Activated T-cell treated with anti-CD3 and anti-CD28 coated beads for 48 hours (primary cell): ENCODE measurements around the gene MRPL40.

ENCODE experiments used
- DNase-seq: peaks from one replicate; pipeline ENCODE4 v3.0.0-alpha.2; 2020; ENCODE audit warnings: low read depth

MRPL40 gene

DNA sequence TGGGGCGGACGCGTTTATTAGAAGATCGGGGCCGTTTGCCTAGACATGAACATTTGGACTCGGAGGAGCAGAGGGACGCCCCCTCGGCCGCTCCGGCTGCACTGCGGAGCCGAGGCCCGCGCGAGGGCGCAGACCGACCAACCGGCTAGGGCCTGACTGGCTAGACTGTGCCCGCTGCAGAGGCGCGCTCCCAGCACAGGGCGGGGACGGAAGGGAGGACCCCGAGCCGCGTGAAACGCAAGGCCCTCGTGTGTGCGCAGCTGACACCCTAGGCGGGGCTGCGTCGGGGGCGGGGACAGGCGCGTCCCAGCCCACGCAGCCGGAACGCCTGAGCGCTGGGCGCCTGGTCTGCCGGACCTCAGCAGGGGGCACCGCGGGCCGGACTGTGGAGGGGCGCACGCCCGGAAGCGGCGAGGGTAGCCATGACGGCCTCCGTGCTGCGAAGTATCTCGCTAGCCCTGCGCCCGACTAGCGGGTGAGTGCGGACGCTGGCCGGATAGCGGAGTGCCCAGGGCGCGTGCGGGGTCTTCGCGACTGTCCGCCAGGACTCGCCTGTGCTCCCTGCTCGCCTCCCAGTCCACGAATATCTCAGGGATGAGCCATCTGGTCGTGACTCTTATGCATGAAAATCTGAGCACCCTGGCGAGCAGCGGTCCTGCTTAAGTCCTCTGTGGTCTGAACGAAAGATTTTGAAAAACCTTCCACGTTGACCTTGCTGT lies at the start of gene MRPL40:
Gene MRPL40 (plus strand): TSS at position 413 of the 719 bp plus-strand sequence. CDS start 10 bp downstream, at position 423.
- DNase-seq = peak; percentile 93

GRCh38 chr22:19383292-19383691 lies 49.1 kb upstream of the MRPL40 start:
- no peak for DNase-seq

DNA sequence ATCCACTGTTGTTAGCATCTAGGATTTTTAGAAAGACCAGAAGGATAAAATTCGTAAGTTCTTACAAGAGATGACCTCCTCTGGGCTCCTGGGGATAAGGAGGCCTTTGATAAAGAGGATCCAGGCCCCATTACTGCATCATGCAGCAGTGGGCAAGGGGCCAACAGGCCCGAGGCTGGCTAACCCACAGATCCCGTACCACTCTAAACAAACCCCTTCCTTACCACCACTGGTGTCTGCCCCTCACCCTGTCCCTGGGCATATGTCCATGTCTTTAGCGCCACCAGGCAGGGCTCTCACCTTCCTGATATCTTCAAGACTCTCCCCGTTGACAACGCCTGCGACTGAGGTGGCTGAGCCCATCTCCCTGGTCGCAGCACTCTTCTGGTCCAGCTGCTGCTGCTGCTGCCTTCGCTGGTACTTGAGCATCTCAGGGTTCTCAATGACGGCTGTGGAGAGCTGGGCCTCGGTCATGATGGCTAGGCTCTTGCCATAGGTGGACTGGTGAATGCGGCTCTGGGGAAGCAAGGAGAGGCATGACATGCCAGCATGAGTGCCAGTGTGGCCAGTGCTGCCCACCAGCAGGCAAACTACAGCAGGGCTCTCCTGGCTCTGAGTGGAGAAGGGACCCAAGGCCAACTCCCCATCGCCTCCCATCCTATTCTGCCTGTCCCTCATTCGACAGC lies 47.0 kb upstream of the MRPL40 start:
- no peak for DNase-seq

DNA sequence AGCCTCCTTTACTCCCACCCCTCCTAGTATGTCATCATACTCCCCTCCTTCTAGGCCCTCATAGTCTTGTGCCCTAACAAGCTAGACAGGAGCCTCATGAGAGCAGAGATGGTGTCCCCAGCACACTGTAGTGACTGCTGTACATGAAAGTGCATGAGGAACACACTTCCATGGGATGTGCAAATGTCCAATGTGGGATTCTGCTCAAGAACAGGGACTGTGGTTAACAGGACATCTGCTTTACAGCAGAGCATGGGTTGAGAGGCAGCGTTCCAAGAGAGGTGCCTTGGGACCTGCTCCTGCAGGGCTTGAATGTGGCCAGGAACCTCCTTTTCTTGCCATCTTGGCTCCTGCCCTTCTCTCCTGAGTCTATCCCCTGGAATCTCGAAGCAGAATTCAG lies 46.1 kb upstream of the MRPL40 start:
- no peak for DNase-seq

DNA sequence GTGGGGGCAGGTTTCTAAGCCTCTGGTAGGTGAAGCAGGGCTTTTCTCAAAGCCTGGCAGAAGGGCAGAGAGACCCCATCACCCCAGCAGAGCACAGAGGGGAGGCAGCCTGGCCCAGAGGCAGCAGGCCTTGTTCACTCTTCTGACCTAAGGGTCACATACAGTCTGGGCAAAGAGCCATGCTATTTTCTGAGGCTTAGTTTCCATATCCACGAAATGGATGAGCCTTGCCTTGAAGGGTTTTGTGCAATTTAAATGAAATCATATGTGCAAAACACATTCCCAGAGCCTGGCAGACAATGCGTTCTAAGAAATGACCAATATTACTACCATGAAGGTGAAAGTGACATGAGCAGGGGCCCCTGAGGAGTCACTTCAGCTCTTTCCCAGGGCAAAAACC lies 45.3 kb upstream of the MRPL40 start:
- DNase-seq = no peak

GRCh38 chr22:19387575-19387974 lies 44.8 kb upstream of the MRPL40 start:
- no peak for DNase-seq

DNA sequence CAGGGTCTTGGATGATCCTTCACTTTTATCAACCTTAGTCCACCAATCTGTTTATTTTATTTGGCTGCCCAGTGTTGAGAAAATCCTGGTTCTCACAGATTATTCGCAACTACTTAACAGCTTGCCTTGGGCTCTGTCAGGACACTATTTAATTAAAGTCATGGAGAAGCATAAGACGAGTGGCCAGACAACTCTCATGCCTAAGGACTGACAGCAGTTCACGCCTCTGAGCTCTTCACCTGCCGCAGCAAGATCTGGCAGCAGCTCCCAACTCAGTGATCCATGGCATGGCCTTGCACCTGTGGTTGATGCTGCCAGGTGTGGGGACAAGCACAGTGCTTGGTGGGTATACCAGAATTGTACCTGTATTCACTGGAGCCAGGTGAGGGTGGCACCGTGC lies 38.6 kb upstream of the MRPL40 start:
- DNase-seq = no peak

DNA sequence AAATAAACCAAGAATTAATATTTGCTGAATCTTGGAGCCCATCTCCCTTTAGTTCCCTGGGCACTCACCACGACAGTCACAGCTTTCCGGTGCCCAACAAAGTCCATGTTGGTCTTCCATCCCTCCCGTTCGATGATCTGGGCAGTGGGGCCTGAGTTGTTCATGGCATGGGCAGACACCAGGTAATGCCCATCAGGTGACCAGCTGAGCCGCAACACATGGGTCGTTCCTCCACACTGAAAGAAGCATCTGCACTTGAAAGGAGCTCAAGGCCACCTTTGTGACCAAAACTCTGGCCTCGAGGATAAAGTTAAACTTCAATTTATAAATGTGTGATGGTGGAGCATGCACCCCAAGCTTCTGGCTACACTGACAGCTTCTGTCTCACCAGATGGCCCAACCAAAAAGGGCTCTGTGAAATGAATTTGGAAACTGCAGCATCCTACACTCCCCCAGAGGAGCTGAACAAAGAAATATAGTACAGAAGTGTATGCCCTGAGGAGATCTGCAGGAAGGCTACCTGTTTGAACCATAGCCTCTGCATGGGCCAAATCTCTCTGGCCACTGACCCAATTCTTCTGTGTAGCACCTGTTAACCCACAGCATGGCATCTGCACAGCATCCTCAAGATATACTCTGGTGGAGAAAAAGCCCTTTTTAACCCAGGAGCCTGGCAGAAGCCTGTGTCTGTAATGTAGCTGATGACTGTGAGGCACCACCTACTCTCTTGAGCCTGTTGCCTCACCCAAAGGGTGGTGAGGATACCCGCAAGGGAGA lies 37.9 kb upstream of the MRPL40 start:
- DNase-seq = no peak

DNA sequence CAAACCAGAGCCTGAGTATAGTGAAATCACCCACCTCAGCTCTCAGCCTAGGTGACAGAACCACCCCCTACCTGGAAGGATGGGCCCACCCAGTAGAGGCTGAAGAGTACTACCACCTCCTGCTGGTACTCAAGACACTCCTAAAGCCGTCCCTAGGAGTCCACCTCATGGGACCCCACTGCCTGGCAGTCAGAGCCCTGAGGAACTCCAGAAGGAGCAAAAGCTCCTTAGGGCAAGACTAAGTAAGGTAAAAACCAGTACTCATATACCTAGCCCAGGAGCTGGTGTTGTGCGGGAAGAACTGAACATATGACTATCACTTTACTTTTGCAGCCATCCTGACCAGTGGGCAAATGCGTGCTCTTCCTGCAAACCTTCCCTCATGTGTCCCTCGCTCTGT lies 37.1 kb upstream of the MRPL40 start:
- DNase-seq = no peak

- DNase-seq = no peak
Observed at GRCh38 chr22:19396561-19396933, 35.8 kb upstream of the MRPL40 start.

- DNase-seq = no peak
Observed at GRCh38 chr22:19396934-19397733, 35.2 kb upstream of the MRPL40 start.

DNA sequence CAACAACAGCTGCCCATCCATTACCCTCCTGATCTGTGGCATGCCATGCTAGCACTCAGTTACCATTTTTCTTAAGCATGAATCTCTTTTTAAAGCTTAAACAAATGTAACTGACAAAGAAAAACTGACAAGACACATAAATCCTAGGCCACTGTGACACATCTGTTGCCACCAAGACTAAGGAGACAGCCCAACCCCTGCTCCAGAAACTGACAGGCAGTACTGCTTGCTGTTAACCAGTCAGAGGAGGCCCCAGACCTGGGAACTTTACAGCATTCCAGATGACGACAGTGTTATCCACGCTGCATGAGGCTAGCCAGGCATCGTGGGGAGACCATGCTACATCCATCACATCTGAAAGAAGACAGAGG lies 34.6 kb upstream of the MRPL40 start:
- DNase-seq = no peak

DNA sequence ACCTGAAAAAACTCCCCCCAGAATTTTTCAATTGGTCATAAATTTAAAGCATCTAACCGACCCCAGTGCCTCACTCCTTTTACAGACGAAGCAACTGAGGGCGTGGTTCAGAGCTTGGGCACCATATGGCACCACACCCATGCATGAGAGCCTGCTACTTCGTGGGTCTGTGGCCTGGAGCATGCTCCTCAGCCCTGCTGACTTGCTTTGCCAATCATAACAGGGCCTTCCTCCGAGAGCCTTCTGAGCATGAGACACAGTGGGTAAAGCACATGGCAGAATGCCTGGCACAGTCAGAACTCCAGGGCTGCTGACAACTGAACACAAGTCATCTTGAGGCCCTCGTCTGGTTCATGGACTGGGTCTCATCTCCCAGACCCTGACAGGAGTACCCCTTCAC lies 34.1 kb upstream of the MRPL40 start:
- DNase-seq = no peak

DNA sequence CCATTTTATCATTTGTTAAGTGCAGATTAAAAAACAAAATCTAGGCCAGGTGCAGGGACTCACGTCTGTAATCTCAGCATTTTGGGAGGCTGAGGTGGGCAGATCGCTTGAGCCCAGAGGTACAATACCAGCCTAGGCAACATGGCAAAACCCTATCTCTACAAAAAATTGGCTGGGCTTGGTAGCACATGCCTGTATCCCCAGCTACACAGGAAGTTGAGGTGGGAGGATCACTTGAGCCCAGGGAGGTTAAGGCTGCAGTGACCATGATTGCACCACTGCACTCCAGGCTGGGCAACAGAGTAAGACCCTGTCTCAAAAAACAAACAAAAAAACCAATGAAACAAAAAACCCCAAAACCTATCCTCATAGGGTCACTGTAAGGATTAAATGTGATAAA lies 33.7 kb upstream of the MRPL40 start:
- no peak for DNase-seq

GRCh38 chr22:19400881-19401280 lies 31.5 kb upstream of the MRPL40 start:
- DNase-seq = no peak

DNA sequence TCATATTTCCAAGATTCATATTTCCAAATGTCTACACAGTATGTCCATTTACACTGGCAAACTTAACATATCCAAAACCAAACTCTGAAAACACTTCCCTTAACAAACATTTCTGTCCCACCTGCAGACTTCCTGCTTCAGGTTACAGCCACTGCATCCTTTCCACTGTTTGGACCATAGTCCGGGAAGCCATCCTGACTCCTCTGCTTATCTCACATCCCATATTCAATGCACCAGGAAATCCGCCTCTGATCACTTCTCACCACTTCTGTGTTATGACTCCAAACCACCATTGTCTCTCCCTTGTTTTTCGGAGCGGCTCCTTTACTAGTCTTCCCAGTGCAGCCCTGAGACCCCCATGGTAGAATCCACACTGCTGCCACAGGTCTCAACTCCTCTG lies 30.9 kb upstream of the MRPL40 start:
- no peak for DNase-seq

GRCh38 chr22:19402642-19403191 lies 29.6 kb upstream of the MRPL40 start:
- DNase-seq = no peak

DNA sequence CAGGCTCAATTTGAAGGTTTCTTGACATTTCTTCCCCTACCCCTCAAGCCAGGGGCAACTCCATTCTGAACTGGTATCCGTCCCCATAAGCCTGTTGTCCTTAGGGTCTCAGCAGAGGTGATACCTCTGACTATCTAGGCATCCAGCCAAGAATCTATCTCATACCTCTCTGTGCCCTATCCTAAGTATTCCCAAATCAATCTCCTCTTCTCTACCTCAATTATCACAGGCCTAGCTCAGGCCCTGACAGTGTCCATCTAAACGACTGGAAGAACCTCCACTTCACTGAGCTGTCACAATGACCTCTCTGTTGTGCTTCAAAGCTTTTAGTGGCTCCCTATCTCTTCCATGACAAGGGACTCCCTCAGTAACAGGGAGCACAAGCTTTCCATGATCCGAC lies 27.7 kb upstream of the MRPL40 start:
- no peak for DNase-seq

DNA sequence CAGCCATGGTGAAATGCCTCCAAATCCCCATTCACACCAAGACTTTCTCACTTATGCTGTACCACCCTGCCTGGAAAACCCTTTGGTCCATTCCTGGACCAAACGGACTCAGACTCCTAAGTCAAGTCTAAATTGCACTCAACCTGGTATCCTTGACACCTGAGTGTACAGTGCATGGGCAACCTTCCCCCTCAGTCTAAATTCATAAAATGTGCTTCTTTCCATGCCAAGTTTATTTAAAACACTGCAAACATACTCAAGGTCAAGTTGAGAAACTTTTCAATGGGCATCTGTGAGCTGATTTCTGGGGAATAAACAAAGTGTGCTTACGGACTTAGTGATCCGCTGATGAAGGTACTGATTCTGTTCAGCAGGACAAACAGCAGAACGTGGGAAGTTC lies 27.2 kb upstream of the MRPL40 start:
- DNase-seq = no peak

DNA sequence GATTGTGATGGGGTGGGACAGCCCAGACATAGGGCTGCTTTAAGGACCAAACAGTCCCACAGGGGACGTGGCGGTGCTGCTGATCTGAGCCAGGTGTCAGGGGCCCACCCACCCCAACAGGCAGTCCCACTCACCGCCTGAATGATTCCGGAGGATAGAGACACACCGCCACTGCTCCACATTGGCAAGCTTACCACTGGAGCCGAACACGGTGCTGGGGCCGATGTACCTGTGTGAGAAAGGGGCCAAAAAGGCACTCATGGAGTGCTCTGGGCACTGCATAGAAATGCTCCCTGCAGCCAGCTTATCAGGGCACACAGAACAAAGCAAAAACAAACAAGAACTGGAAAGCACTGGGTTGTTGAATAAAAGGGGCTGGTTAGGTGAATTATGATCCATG lies 26.7 kb upstream of the MRPL40 start:
- no peak for DNase-seq

- DNase-seq = no peak
Observed at GRCh38 chr22:19406281-19406811, 26.0 kb upstream of the MRPL40 start.

- no peak for DNase-seq
Observed at GRCh38 chr22:19406846-19407245, 25.5 kb upstream of the MRPL40 start.
